ENCODE measurements around the gene SPEM3.
"Not testable (repeated sequence)": the region's sequence is repeated elsewhere in the genome, so short reads cannot be mapped to it uniquely, and the experiment has no call there.

GRCh38 chr17:7481842-7482741 is 53.4 kb downstream of the SPEM3 start:
- TF ChIP-seq CTCF, POLR2A (IDR thresholded peaks at IDR 0.05): not testable (repeated sequence)
